ENCODE results near the gene CRYGB.
"Not testable (repeated sequence)": the region's sequence is repeated elsewhere in the genome, so short reads cannot be mapped to it uniquely, and the experiment has no call there.

CRYGB gene

DNA sequence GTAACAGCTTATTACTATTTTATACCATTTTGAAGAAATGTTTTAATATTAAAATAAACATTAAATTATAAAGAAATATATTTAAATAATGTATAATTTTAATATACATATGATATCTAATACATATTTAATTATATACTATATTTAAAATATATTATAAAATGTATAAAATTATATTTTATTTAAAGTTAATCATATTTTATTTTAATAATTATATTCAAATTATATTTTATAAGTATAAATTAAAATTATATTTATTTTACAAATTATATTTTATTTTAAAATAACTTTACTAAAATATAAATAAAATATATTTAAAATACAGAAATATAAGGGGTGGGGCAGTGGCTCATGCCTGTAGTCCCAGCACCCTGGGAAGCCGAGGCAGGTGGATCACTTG, 23.7 kb downstream of the CRYGB start:
- H3K4me3 ChIP-seq (ENCODE audit: low read depth, low read length) = no peak overlapping the region
- DNase-seq = no peak
- in situ Hi-C loops (cut with HindIII; ENCODE audit: low pct_ligation_motif_present, low sequenced_read_pairs) = no loop called here
- H3K36me3 ChIP-seq (replicated peaks) = no peaks in the 10 kb centered on the region
- no peak overlapping the region for H3K27ac ChIP-seq
- TF ChIP-seq, protein P1, sequence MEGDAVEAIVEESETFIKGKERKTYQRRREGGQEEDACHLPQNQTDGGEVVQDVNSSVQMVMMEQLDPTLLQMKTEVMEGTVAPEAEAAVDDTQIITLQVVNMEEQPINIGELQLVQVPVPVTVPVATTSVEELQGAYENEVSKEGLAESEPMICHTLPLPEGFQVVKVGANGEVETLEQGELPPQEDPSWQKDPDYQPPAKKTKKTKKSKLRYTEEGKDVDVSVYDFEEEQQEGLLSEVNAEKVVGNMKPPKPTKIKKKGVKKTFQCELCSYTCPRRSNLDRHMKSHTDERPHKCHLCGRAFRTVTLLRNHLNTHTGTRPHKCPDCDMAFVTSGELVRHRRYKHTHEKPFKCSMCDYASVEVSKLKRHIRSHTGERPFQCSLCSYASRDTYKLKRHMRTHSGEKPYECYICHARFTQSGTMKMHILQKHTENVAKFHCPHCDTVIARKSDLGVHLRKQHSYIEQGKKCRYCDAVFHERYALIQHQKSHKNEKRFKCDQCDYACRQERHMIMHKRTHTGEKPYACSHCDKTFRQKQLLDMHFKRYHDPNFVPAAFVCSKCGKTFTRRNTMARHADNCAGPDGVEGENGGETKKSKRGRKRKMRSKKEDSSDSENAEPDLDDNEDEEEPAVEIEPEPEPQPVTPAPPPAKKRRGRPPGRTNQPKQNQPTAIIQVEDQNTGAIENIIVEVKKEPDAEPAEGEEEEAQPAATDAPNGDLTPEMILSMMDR (IDR thresholded peaks at IDR 0.05; ENCODE audit: low read depth, low read length, missing control alignments) = no peak
- no peaks in the 10 kb centered on the region for H3K27me3 ChIP-seq (replicated peaks)

DNA sequence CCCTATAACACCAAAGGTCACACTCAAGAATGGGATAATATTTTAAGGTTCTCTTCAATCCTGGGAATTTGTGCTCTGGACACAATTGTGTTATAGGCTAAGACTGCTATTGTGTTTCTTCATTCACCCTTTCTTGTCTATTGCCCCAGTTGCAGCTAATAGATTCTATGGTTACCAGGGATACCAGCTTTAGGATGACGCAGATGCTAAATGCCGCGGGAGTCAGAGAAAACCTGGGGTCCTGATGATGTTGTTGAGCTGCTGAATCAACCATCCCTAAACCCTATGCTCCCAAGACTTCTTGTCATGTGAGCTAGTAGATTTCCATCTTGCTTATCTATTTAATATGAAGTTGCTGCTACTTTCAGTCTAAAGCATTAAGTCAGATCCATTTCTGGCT, 27.0 kb downstream of the CRYGB start:
- no peak overlapping the region for H3K4me3 ChIP-seq (ENCODE audit: low read depth, low read length)
- H3K27me3 ChIP-seq (replicated peaks) = no peaks in the 10 kb centered on the region
- no peaks in the 10 kb centered on the region for H3K36me3 ChIP-seq (replicated peaks)
- TF ChIP-seq, protein P1 (IDR thresholded peaks at IDR 0.05; ENCODE audit: low read depth, low read length, missing control alignments) = no peak
- in situ Hi-C loops (cut with HindIII; ENCODE audit: low pct_ligation_motif_present, low sequenced_read_pairs) = no loop called here
- H3K27ac ChIP-seq = no peak overlapping the region
- no peak for DNase-seq

DNA sequence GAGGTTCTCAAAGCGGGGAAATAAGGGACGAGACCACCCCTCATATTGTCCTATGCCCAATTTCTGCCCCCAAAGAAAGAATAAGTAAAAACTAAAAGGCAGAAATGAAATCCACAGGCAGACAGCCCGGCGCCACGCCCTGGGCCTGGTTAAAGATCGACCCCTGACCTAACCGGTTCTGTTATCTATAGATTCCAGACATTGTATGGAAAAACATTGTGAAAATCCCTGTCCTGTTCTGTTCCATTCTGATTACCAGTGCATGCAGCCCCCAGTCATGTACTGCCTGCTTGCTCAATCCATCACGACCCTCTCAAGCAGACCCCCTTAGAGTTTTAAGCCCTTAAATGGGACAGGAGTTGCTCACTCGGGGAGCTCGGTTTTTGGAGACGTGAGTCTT, 28.6 kb downstream of the CRYGB start:
- H3K36me3 ChIP-seq (replicated peaks); H3K4me3 ChIP-seq (ENCODE audit: low read depth, low read length); DNase-seq; H3K27ac ChIP-seq; H3K27me3 ChIP-seq (replicated peaks); in situ Hi-C loops (cut with HindIII; ENCODE audit: low pct_ligation_motif_present, low sequenced_read_pairs): not testable (repeated sequence)

DNA sequence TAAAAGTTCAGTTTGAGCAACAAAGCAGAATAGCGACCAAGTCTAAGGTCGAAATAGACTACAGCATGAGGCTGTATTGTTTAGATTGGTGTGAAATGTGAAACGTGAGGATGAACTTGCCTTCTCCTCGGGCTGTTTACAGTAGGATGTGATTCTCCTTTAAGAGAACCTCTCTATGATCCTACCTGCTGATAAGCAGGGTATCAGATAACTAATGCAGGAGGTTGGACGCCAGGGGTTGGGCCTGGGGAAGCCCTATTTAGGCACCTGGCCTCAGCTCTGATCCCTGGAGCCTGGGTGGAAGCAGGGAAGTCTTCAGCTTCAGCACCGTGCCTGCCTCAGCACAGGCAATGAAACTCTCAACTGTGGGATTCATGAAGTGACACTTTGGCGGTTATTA, 33.0 kb downstream of the CRYGB start:
- peaks cover 9% of the 10 kb centered on the region for H3K27me3 ChIP-seq (replicated peaks)
- no peaks in the 10 kb centered on the region for H3K36me3 ChIP-seq (replicated peaks)
- DNase-seq = no peak
- in situ Hi-C loops (cut with HindIII; ENCODE audit: low pct_ligation_motif_present, low sequenced_read_pairs) = no loop called here
- TF ChIP-seq, protein P1 (IDR thresholded peaks at IDR 0.05; ENCODE audit: low read depth, low read length, missing control alignments) = no peak
- H3K4me3 ChIP-seq (ENCODE audit: low read depth, low read length) = no peak overlapping the region
- no peak overlapping the region for H3K27ac ChIP-seq

DNA sequence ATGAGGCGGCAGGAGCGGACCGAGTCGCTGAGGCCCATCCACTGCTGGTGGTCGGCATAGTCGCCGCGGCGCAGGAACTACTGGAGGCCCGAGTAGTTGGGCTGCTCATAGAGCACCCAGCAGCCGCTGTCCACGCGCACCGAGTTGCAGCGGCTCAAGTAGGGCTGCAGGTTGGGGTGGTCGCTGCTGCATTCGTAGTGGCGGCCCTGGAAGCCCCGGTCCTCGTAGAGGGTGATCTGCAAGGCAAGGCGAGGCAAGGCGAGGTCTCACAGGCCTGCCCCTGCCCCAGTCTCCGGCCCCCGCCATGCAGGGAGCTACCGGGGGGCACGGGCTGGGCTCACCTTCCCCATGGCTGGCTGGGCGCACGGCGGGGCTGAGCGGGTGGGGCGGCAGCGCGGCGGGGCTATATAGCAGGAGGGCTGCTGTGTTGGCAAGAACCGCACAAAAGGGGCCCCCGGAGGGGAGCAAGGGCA, 33.6 kb downstream of the CRYGB start:
- H3K27ac ChIP-seq; H3K4me3 ChIP-seq (ENCODE audit: low read depth, low read length); H3K36me3 ChIP-seq (replicated peaks); in situ Hi-C loops (cut with HindIII; ENCODE audit: low pct_ligation_motif_present, low sequenced_read_pairs); H3K27me3 ChIP-seq (replicated peaks); DNase-seq: not testable (repeated sequence)

DNA sequence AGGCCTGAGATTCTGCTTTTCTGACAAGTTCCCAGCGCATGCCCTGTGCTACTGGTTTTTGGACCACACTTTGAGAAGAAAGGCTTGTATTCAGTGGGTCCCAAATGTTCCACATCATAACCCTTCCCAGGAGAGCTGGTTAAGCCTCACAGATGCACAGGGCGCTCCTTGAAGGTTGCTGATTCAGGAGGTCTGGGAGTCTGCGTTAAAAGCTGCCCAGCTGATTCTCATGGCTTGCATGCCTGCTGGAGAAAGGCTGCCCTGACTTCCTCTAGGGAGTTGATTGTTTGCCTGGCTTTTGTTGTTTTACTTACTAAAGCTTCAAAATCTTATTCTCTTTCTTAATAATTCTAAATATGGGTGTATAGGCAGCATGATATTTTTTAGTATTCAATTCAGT, 42.3 kb downstream of the CRYGB start:
- Histone ChIP-seq H3K27me3 (replicated peaks) (no peaks in the 10 kb centered on the region), H3K27ac (no peak overlapping the region), H3K36me3 (replicated peaks) (no peaks in the 10 kb centered on the region), H3K4me3 (ENCODE audit: low read depth, low read length) (no peak overlapping the region)
- in situ Hi-C loops (cut with HindIII; ENCODE audit: low pct_ligation_motif_present, low sequenced_read_pairs) = no loop called here
- TF ChIP-seq, protein P1 (IDR thresholded peaks at IDR 0.05; ENCODE audit: low read depth, low read length, missing control alignments) = no peak
- no peak for DNase-seq
